Fibroblast of lung (primary cell): ENCODE measurements around the gene CORO2B. TPM values are rescaled to one million over a fixed set of nuclear protein-coding genes. Genes with fewer than 3 reads are reported as not detected.

Experiments
- DNase-seq, 2 donors: peaks; one replicate each; pipeline versions ENCODE4 v3.0.0 to v3.0.0-alpha.2; 2010; ENCODE audit warnings: low read depth in 2 of 2
- H2AFZ ChIP-seq: 2 replicates; pipeline ENCODE4 v1.5.1; 2012; ENCODE audit warnings: low read length, control low read depth, inconsistent platforms
- H3K27ac ChIP-seq: 2 replicates; pipeline ENCODE4 v1.5.1; 2011; ENCODE audit warnings: low read length, control low read depth; ENCODE audit not compliant: insufficient read depth
- H3K27me3 ChIP-seq: 2 replicates; pipeline ENCODE4 v1.5.1; 2011; ENCODE audit warnings: mild to moderate bottlenecking, low read length; ENCODE audit not compliant: control insufficient read depth, insufficient read depth
- H3K36me3 ChIP-seq: 2 replicates; pipeline ENCODE4 v1.5.1; 2011; ENCODE audit warnings: low read length; ENCODE audit not compliant: control insufficient read depth, insufficient read depth
- H3K4me1 ChIP-seq: 2 replicates; pipeline ENCODE4 v1.5.1; 2011; ENCODE audit warnings: low read length; ENCODE audit not compliant: control insufficient read depth, insufficient read depth; ENCODE audit errors: extremely low read depth
- H3K4me2 ChIP-seq: 2 replicates; pipeline ENCODE4 v1.5.1; 2011; ENCODE audit warnings: low read length, control low read depth; ENCODE audit not compliant: insufficient read depth; ENCODE audit errors: extremely low read depth
- H3K4me3 ChIP-seq, 4 experiments: fragments of 200-600 bp in 1 of 4; sonication (generic) in 1 of 4; replicated peaks in 1 of 4; 2 replicates each; pipeline ENCODE4 v1.5.1; 2011 to 2016; ENCODE audit warnings: low read length in 4 of 4, low read depth in 3 of 4, mild to moderate bottlenecking in 3 of 4, control low read depth in 2 of 4, inconsistent platforms in 1 of 4, mixed read lengths in 1 of 4; ENCODE audit not compliant: insufficient read depth in 1 of 4; ENCODE audit errors: control extremely low read depth in 1 of 4
- H3K79me2 ChIP-seq: 2 replicates; pipeline ENCODE4 v1.5.1; 2012; ENCODE audit warnings: mild to moderate bottlenecking, low read length, inconsistent platforms; ENCODE audit not compliant: control insufficient read depth, insufficient read depth
- H3K9ac ChIP-seq: 2 replicates; pipeline ENCODE4 v1.5.1; 2011; ENCODE audit warnings: mild to moderate bottlenecking, low read length, control low read depth; ENCODE audit not compliant: insufficient read depth
- H3K9me3 ChIP-seq: 2 replicates; pipeline ENCODE4 v1.5.1; 2012; ENCODE audit warnings: low read depth, low read length; ENCODE audit not compliant: control insufficient read depth, insufficient read depth
- H4K20me1 ChIP-seq: 2 replicates; pipeline ENCODE4 v1.5.1; 2011; ENCODE audit warnings: low read length; ENCODE audit not compliant: control insufficient read depth, insufficient read depth; ENCODE audit errors: extremely low read depth
- EZH2 ChIP-seq: IDR thresholded peaks from 2 replicates; pipeline ENCODE4 v1.5.1; 2012; ENCODE audit warnings: low read length, control low read depth, mild to moderate bottlenecking; ENCODE audit errors: missing control alignments
- polyA plus RNA-seq, 2 donors: library from polyadenylated mRNA; depleted of rRNA in 1 of 2; stranded (reverse) in 1 of 2; unstranded in 1 of 2; fragments of >200 nt; gene quantifications; 2 replicates each; pipeline ENCODE4 v1.2.1, GENCODE V29; 2011 to 2012; ENCODE audit warnings: missing spikeins in 1 of 2
- total RNA-seq: library from RNA; depleted of rRNA; stranded (reverse); fragments of >200 nt; gene quantifications from 2 replicates; pipeline ENCODE4 v1.2.1, GENCODE V29; 2014
- TF ChIP-seq, protein P1 (sequence below), 2 donors: IDR thresholded peaks in 1 of 2; conservative IDR thresholded peaks in 1 of 2; 1 replicate in 1 of 2; 2 replicates in 1 of 2; pipeline ENCODE4 v1.5.1; 2011 to 2012; ENCODE audit warnings: low read length in 2 of 2, control low read depth in 1 of 2, inconsistent platforms in 1 of 2, low read depth in 1 of 2, mild to moderate bottlenecking in 1 of 2

The CORO2B gene
- total and polyA plus RNA-seq, 2 donors (not counting 1 experiment from before 2014, with no cell fraction given): 17.5 to 25.3 TPM

DNA sequence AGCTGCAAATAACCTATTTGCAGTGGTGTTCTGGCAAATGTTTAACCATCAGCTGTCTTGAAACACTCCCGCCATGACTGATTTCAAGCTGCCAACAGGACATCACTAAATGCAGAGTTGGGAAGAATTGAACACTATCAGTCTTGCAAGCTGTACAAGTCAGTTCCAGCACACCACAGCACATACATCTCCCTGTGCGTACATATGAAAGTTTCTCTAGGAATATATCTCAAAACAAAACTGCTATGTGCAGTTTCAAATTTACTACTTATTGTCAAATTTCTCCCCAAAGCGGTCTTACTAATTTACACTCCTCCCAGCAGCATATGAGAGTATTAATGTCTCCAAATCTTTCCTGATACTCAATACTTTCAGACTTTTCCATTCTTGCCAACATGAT lies 30.4 kb upstream of the CORO2B start:
- no peaks in the 10 kb centered on the region for H4K20me1 ChIP-seq
- no peak overlapping the region for H2AFZ ChIP-seq
- no peaks in the 10 kb centered on the region for H3K79me2 ChIP-seq
- peaks cover 13% of the 10 kb centered on the region for H3K4me1 ChIP-seq
- no peak overlapping the region for H3K4me3 ChIP-seq
- H3K27me3 ChIP-seq: no peaks in the 10 kb centered on the region
- H3K27ac ChIP-seq: no peak overlapping the region
- H3K36me3 ChIP-seq: no peaks in the 10 kb centered on the region
- TF ChIP-seq EZH2: no peak
- TF ChIP-seq, protein P1, sequence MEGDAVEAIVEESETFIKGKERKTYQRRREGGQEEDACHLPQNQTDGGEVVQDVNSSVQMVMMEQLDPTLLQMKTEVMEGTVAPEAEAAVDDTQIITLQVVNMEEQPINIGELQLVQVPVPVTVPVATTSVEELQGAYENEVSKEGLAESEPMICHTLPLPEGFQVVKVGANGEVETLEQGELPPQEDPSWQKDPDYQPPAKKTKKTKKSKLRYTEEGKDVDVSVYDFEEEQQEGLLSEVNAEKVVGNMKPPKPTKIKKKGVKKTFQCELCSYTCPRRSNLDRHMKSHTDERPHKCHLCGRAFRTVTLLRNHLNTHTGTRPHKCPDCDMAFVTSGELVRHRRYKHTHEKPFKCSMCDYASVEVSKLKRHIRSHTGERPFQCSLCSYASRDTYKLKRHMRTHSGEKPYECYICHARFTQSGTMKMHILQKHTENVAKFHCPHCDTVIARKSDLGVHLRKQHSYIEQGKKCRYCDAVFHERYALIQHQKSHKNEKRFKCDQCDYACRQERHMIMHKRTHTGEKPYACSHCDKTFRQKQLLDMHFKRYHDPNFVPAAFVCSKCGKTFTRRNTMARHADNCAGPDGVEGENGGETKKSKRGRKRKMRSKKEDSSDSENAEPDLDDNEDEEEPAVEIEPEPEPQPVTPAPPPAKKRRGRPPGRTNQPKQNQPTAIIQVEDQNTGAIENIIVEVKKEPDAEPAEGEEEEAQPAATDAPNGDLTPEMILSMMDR (conservative IDR thresholded peaks at IDR 0.05 in 1 of 2, IDR thresholded peaks at IDR 0.05 in 1 of 2; ENCODE audit: low read depth in 1 of 2, low read length in 2 of 2): no peak
- H3K9ac ChIP-seq: no peak overlapping the region
- DNase-seq: no peak
- no peak overlapping the region for H3K4me2 ChIP-seq
- no peaks in the 10 kb centered on the region for H3K9me3 ChIP-seq

DNA sequence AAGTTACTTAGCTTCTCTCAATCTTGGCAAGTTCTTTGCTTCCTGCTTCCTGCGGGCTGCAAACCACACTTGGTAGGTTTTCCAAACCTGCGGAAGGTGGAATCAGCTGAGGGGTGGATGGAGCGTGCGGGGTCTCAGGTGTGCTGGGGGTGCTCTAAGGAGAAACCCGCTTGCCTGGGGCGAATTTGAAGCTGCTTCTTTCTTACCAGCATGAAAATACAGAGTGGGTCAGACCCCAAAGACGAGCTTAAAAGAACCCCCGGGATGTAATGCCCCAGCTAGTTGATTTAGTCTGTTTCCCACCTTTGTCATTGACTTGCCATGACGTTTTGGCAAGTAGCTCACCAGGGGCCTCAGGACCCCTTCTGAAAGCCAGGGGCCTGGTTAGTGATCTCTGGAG lies 28.8 kb upstream of the CORO2B start:
- peaks cover 6% of the 10 kb centered on the region for H3K4me1 ChIP-seq
- H4K20me1 ChIP-seq: no peaks in the 10 kb centered on the region
- H3K4me3 ChIP-seq: no peak overlapping the region
- no peak for TF ChIP-seq EZH2
- TF ChIP-seq, protein P1 (conservative IDR thresholded peaks at IDR 0.05 in 1 of 2, IDR thresholded peaks at IDR 0.05 in 1 of 2; ENCODE audit: low read depth in 1 of 2, low read length in 2 of 2): no peak
- no peaks in the 10 kb centered on the region for H3K9me3 ChIP-seq
- H3K9ac ChIP-seq: no peak overlapping the region
- no peak for DNase-seq
- H3K4me2 ChIP-seq: no peak overlapping the region
- H3K36me3 ChIP-seq: no peaks in the 10 kb centered on the region
- H3K27ac ChIP-seq: no peak overlapping the region
- H3K27me3 ChIP-seq: no peaks in the 10 kb centered on the region
- H2AFZ ChIP-seq: no peak overlapping the region
- H3K79me2 ChIP-seq: no peaks in the 10 kb centered on the region

DNA sequence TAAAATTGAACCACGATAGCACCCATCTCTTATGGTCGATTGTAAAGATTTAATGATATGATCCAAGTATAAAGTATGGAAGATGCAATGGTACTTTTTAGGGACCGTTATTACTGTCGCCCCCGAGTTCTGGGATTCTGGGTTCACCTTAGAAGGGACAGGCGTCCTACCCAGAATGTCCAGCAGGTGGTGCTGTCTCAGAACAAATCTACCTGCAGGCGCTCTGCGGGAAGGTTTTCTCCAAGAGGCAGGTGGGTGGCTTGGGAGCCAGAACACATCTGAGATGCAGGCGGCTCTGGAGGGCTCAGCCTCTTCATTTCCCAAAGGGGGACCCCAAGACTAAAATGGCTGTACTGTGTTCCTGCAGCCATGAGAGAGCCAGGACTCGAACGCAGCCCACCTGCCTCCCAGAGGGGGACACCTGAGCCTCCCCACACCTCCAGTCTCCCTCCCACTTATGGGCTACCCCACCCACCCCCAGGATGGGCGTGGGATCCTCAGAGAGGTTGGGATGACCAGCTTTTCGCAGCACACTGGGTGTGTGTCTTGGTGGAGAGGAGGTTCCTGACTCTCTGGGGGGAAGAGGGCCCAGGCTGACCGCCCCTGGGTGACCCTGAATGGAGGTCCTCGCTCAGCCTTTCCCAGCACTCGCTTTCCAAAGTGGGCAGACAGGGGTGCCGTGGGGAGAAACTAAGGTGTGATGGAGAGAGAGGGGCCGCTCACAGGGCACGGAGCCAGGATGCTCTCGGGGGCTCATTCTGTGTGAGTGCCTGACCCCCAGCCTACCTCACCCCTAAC lies 28.1 kb upstream of the CORO2B start:
- no peaks in the 10 kb centered on the region for H3K27me3 ChIP-seq
- H3K4me3 ChIP-seq: no peak overlapping the region
- H2AFZ ChIP-seq: no peak overlapping the region
- TF ChIP-seq, protein P1 (conservative IDR thresholded peaks at IDR 0.05 in 1 of 2, IDR thresholded peaks at IDR 0.05 in 1 of 2; ENCODE audit: low read depth in 1 of 2, low read length in 2 of 2): peak; percentile 87 to 91
- TF ChIP-seq EZH2: no peak
- peak; percentile 31 to 60 for DNase-seq
- H3K9me3 ChIP-seq: no peaks in the 10 kb centered on the region
- H3K27ac ChIP-seq: no peak overlapping the region
- peaks cover 6% of the 10 kb centered on the region for H3K4me1 ChIP-seq
- no peak overlapping the region for H3K9ac ChIP-seq
- H4K20me1 ChIP-seq: no peaks in the 10 kb centered on the region
- H3K79me2 ChIP-seq: no peaks in the 10 kb centered on the region
- H3K36me3 ChIP-seq: no peaks in the 10 kb centered on the region
- H3K4me2 ChIP-seq: no peak overlapping the region
